Smooth muscle cell (in vitro differentiated cells): ENCODE measurements around the gene PYCR2. TPM values are rescaled to one million over a fixed set of nuclear protein-coding genes. Genes with fewer than 3 reads are reported as not detected.
A peak's percentile ranks its signal among the peaks of the same experiment; 100 is the strongest.
"Not testable (repeated sequence)": the region's sequence is repeated elsewhere in the genome, so short reads cannot be mapped to it uniquely, and the experiment has no call there.

ENCODE experiments used
- DNase-seq: peaks from one replicate; lab custom pipeline; 2025; ENCODE audit not compliant: unreplicated experiment; lab: John Stamatoyannopoulos, UW
- H2AFZ ChIP-seq: fragments of 200-600 bp; sonication (generic); 2 replicates; pipeline ENCODE4 v1.6.0; 2016; ENCODE audit warnings: antibody characterized with exemption, low read depth, mild to moderate bottlenecking
- H3F3A ChIP-seq: fragments of 200-600 bp; sonication (generic); 2 replicates; pipeline ENCODE4 v1.6.0; 2017; ENCODE audit warnings: antibody characterized with exemption, low read depth
- H3K27ac ChIP-seq: fragments of 200-600 bp; sonication (generic); 2 replicates; pipeline ENCODE4 v1.5.1; 2016; ENCODE audit warnings: low read depth, mild to moderate bottlenecking
- H3K27me3 ChIP-seq: fragments of 200-600 bp; sonication (generic); 2 replicates; pipeline ENCODE4 v1.6.1; 2016; ENCODE audit warnings: low read depth, mild to moderate bottlenecking
- H3K36me3 ChIP-seq: fragments of 200-600 bp; sonication (generic); 2 replicates; pipeline ENCODE4 v1.5.1; 2016; ENCODE audit warnings: low read depth
- H3K4me1 ChIP-seq: fragments of 200-600 bp; sonication (generic); 2 replicates; pipeline ENCODE4 v1.5.1; 2016; ENCODE audit warnings: low read depth
- H3K4me2 ChIP-seq: fragments of 200-600 bp; sonication (generic); 2 replicates; pipeline ENCODE4 v1.6.0; 2016; ENCODE audit warnings: mild to moderate bottlenecking
- H3K4me3 ChIP-seq: fragments of 200-600 bp; sonication (generic); 2 replicates; pipeline ENCODE4 v1.5.1; 2016; ENCODE audit warnings: mild to moderate bottlenecking
- H3K79me2 ChIP-seq: fragments of 200-600 bp; sonication (generic); 2 replicates; pipeline ENCODE4 v1.6.0; 2016; ENCODE audit warnings: low read depth, mild to moderate bottlenecking
- H3K9ac ChIP-seq: fragments of 200-600 bp; sonication (generic); 2 replicates; pipeline ENCODE4 v1.6.0; 2016; ENCODE audit warnings: low read depth
- H3K9me3 ChIP-seq: fragments of 200-600 bp; sonication (generic); replicated peaks from 2 replicates; pipeline ENCODE4 v1.5.1; 2016; ENCODE audit warnings: low read depth
- H4K20me1 ChIP-seq: fragments of 200-600 bp; sonication (generic); 2 replicates; pipeline ENCODE4 v1.6.0; 2016; ENCODE audit warnings: low read depth
- CTCF ChIP-seq: fragments of 200-600 bp; sonication (generic); IDR thresholded peaks from 2 replicates; pipeline ENCODE4 v1.5.1; 2017; ENCODE audit warnings: borderline replicate concordance, mild to moderate bottlenecking, antibody characterized with exemption; ENCODE audit not compliant: insufficient read depth, poor library complexity, severe bottlenecking
- WGBS: methylation state at CpG from one replicate; pipeline ENCODE4 v1.1.7; 2016; ENCODE audit warnings: low lambda C conversion rate; 5-methylcytosine and 5-hydroxymethylcytosine counted together
- polyA plus RNA-seq: library from polyadenylated mRNA; unstranded; fragments of >200 nt; fragmentation: Nextera tagmentation; extraction: Ambion mirVana; gene quantifications from 2 replicates; pipeline ENCODE4 v1.2.1, GENCODE V29; 2016
- total RNA-seq: library from RNA; depleted of rRNA; stranded (reverse); fragments of >200 nt; gene quantifications from 2 replicates; pipeline ENCODE4 v1.2.3, GENCODE V29; 2014

PYCR2 gene
- total RNA-seq (15.1 and 20.1 TPM in 2 replicates), polyA plus RNA-seq (40.5 and 44.3 TPM in 2 replicates)

- H3K4me1 ChIP-seq, result peaks cover 6% of the 10 kb centered on the region
- no peaks in the 10 kb centered on the region for H3K9me3 ChIP-seq
- peak within 1 kb of the TSS; percentile 73 for H3K27ac ChIP-seq
- peak within 1 kb of the TSS; percentile 95 for H3K4me2 ChIP-seq
- H3K36me3 ChIP-seq, result no peaks in the 10 kb centered on the region
- no peaks in the 10 kb centered on the region for H3K27me3 ChIP-seq
- H3K9ac ChIP-seq, result peak within 1 kb of the TSS; percentile 78
- H3K4me3 ChIP-seq, result peak within 1 kb of the TSS; percentile 83
- DNase-seq, result peak; percentile 84
- TF ChIP-seq CTCF, result no peak
- WGBS, result under 1% methylated on average over 73 of the region's 80 CpGs
- H3K79me2 ChIP-seq, result peaks cover 9% of the 10 kb centered on the region
- no peaks in the 10 kb centered on the region for H3F3A ChIP-seq
- H4K20me1 ChIP-seq, result no peaks in the 10 kb centered on the region
- H2AFZ ChIP-seq, result peak within 1 kb of the TSS; percentile 88
Observed at GRCh38 chr1:225923692-225924555, at the start of gene PYCR2. Gene PYCR2, minus strand, starts transcription at chr1:225924250. Its CDS starts 140 bp downstream, at chr1:225924110.

GRCh38 chr1:225973158-225973557 is 49.1 kb upstream of the PYCR2 start:
- no peaks in the 10 kb centered on the region for H4K20me1 ChIP-seq
- no peak overlapping the region for H3K4me2 ChIP-seq
- H3K9me3 ChIP-seq, result no peaks in the 10 kb centered on the region
- no peak overlapping the region for H2AFZ ChIP-seq
- 89% methylated on average over 5 of the region's 5 CpGs for WGBS
- no peaks in the 10 kb centered on the region for H3K4me1 ChIP-seq
- H3K27me3 ChIP-seq, result no peaks in the 10 kb centered on the region
- H3K27ac ChIP-seq, result no peak overlapping the region
- no peaks in the 10 kb centered on the region for H3K79me2 ChIP-seq
- H3K9ac ChIP-seq, result no peak overlapping the region
- H3K36me3 ChIP-seq, result no peaks in the 10 kb centered on the region
- no peak for DNase-seq
- no peak overlapping the region for H3K4me3 ChIP-seq
- no peaks in the 10 kb centered on the region for H3F3A ChIP-seq
- TF ChIP-seq CTCF, result no peak

GRCh38 chr1:225972344-225973152 is 48.5 kb upstream of the PYCR2 start:
- Histone ChIP-seq H3K9me3 (no peaks in the 10 kb centered on the region), H3F3A (no peaks in the 10 kb centered on the region), H3K27me3 (no peaks in the 10 kb centered on the region), H3K9ac (no peak overlapping the region), H3K36me3 (no peaks in the 10 kb centered on the region), H2AFZ (no peak overlapping the region), H3K4me2 (no peak overlapping the region), H3K4me3 (no peak overlapping the region), H3K79me2 (no peaks in the 10 kb centered on the region), H4K20me1 (no peaks in the 10 kb centered on the region), H3K4me1 (no peaks in the 10 kb centered on the region), H3K27ac (no peak overlapping the region)
- WGBS, result 94% methylated on average over 15 of the region's 15 CpGs
- no peak for TF ChIP-seq CTCF
- DNase-seq, result no peak

- not testable (repeated sequence) for H3K4me1 ChIP-seq, H3F3A ChIP-seq, H3K9me3 ChIP-seq, H3K4me3 ChIP-seq, H3K36me3 ChIP-seq, H3K27me3 ChIP-seq, H4K20me1 ChIP-seq, H3K27ac ChIP-seq, DNase-seq, H3K9ac ChIP-seq, H3K4me2 ChIP-seq, H2AFZ ChIP-seq, H3K79me2 ChIP-seq
- WGBS, result 86% methylated on average over 16 of the region's 16 CpGs
Observed at GRCh38 chr1:225970592-225971157, 46.6 kb upstream of the PYCR2 start.

GRCh38 chr1:225969751-225970150 is 45.7 kb upstream of the PYCR2 start:
- DNase-seq, H3K4me2 ChIP-seq, H3K36me3 ChIP-seq, H3K9ac ChIP-seq, H3K4me3 ChIP-seq, H3K27ac ChIP-seq, H2AFZ ChIP-seq, H4K20me1 ChIP-seq, H3K9me3 ChIP-seq, H3K79me2 ChIP-seq, H3K4me1 ChIP-seq, H3F3A ChIP-seq, H3K27me3 ChIP-seq: not testable (repeated sequence)
- WGBS, result 98% methylated on average over 25 of the region's 28 CpGs
